ENCODE data around the gene PNMA6F. TPM values are rescaled to one million over a fixed set of nuclear protein-coding genes. Genes with fewer than 3 reads are reported as not detected.
A peak's percentile ranks its signal among the peaks of the same experiment; 100 is the strongest.
"Not testable (repeated sequence)": the region's sequence is repeated elsewhere in the genome, so short reads cannot be mapped to it uniquely, and the experiment has no call there.

The PNMA6F gene
- total RNA-seq, 1 donor from 2014 or later = not detected

DNA sequence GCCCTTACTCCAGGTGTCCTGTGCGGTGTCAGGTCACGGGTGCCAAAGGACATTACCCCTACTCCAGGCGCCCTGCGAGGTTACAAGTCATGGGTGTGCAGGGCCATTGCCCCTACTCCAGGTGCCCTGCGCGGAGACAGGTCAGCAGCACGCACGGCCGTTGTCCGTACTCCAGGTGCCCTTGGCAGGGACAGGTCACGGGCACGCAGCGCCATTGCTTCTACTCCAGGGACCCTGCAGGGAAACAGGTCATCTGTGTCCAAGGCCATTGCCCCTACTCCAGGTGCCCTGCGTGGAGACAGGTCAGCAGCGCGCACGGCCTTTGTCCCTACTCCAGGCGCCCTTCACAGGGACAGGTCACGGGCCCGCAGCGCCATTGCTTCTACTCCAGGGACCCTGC, 49.0 kb downstream of the PNMA6F start:
- H3K9me3 Mint-ChIP-seq (ENCODE audit: low read depth); H3K27me3 Mint-ChIP-seq (ENCODE audit: low read depth); H3K4me3 Mint-ChIP-seq (ENCODE audit: unreplicated experiment); H3K4me1 Mint-ChIP-seq (ENCODE audit: low read depth); H3K27ac Mint-ChIP-seq (ENCODE audit: unreplicated experiment); H3K36me3 Mint-ChIP-seq (ENCODE audit: low read depth): not testable (repeated sequence)
- peak; percentile 86 for DNase-seq (ENCODE audit: low spot score)

DNA sequence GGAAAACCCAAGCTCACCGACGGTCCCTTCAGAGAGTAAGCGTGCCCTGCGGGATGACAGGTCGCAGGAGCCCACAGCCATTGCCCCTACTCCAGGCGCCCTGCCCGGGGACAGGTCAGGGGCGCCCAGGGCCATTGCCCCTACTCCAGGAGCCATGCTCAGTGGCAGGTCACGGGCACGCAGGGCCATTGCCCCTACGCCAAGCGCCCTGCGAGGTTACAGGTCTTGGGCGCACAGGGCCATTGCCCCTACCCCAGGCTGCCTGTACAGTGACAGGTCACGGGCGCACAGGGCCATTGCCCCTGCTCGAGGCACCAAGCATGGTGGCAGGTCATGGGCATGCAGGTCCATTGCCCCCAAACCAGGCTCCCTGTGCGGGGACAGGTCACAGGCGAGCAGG, 49.5 kb downstream of the PNMA6F start:
- H3K27ac Mint-ChIP-seq (ENCODE audit: unreplicated experiment); H3K4me3 Mint-ChIP-seq (ENCODE audit: unreplicated experiment); H3K27me3 Mint-ChIP-seq (ENCODE audit: low read depth); H3K9me3 Mint-ChIP-seq (ENCODE audit: low read depth); H3K36me3 Mint-ChIP-seq (ENCODE audit: low read depth); H3K4me1 Mint-ChIP-seq (ENCODE audit: low read depth): not testable (repeated sequence)
- DNase-seq (ENCODE audit: low spot score) = peak; percentile 69

Other genes with a start within 250 kb of the PNMA6F start
- gene PNMA6A, start 249.3 kb downstream of the PNMA6F start, total RNA-seq = 0.97 to 5.9 TPM (median 4.7 TPM) in 3 replicates
- gene MAGEA1, start 142.5 kb downstream of the PNMA6F start, total RNA-seq = not detected in 3 replicates
- gene ZNF275, start 12.4 kb upstream of the PNMA6F start, total RNA-seq = 16.9 to 20.2 TPM (median 19.8 TPM) in 3 replicates
- not detected in 3 replicates for gene PNMA6E, start 79.6 kb upstream of the PNMA6F start, total RNA-seq
- 0.10 to 1.6 TPM (median 1.5 TPM) in 3 replicates for gene ZFP92, start 89.7 kb upstream of the PNMA6F start, total RNA-seq
- gene TREX2, start 124.3 kb upstream of the PNMA6F start, total RNA-seq = 0.80 to 1.6 TPM (median 1.6 TPM) in 3 replicates
- 31.3 to 43.6 TPM (median 32.3 TPM) in 3 replicates for gene HAUS7, start 148.8 kb upstream of the PNMA6F start, total RNA-seq
- gene BGN, start 173.2 kb upstream of the PNMA6F start, total RNA-seq = 1,195 to 2,668 TPM (median 2,632 TPM) in 3 replicates
- 0.17 to 0.46 TPM (median 0.37 TPM) in 3 replicates for gene ATP2B3, start 195.9 kb upstream of the PNMA6F start, total RNA-seq